ENCODE data around the gene ARHGEF2. TPM values are rescaled to one million over a fixed set of nuclear protein-coding genes. Genes with fewer than 3 reads are reported as not detected.

ARHGEF2 gene
- total RNA-seq, 1 experiment from 2014 or later, result 167 TPM

DNA sequence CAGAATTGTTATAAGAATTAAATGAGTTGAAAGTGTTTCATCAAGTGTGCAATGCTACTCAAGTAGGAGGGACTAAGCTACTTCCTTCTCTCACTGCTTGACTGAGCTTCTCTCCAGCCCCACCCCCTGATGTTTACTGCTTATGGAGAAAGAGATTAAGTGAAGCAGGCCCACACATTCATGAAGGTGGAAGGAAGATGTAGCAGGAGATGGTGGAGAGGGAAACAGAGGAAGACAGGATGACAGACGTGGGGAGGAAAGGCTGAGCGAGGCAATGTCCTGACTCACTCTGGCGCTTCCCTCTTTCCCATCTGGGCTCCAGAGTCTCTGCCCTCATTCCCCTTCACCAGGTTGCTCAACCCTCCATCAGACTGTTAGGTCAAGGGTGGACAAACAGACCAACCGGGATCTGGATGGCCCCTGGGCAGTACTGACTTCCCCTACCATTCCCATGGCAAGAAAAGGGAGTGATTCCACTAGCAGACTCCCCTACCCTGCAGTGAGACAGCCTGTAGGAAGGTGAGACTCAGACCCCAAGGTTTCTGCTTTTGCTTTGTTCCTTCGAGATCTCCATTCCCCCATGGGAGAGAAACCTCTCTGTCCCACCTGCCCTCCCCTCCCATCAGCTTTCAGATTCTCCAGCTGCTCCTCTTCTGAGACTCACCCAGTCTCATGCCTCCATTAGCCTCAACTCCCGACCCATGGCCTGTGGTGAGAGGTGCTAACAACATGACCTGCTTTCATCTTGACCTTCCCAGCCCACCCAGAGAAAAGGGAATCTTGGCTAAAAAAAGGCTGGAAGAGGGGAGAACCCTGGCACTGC, 3.1 kb upstream of the ARHGEF2 start:
- no peak for DNase-seq

DNA sequence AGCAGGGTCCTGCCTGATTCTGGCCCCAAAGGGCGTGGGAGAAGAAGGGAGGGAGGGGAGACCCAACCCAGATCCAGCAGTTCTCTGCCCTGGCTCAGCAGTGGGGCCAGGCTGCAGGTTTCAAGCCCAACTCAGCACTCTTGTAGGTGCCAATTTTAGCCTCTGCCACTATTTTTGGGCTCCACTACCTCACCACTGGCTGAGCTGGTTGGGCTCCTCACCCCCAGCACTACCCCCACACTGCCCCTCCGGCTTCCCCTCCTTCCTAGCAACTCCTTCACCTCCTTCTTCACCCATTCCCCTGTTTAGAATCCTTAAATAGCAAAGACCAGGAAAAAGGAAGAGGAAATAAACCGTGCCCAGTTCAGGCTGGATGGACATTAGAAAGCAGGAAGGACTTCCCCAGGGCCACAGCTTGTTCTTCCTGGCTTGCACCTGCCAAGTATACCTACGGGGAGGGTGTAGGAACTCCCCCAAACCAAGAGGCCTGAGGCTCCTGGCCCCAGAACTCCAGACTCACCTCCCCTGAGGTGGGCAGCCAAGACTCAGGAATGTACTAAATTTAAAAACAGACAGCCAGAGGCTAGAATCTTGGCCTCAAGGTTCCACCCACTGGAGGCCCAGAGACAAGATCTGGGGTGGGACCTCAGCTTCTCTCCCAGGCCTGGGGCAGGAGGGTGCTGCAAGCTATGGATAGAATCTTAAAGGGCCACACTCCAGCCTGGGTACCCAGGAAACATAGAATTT, 1.4 kb upstream of the ARHGEF2 start:
- Histone ChIP-seq H3K4me3 (peak overlapping the region; percentile 97), H3K4me1 (peaks cover 39% of the 10 kb centered on the region), H3K27me3 (no peaks in the 10 kb centered on the region), H3K9me3 (replicated peaks) (no peaks in the 10 kb centered on the region), H3K27ac (peak overlapping the region; percentile 96), H3K36me3 (peaks cover 5% of the 10 kb centered on the region; the same call in 1 of the 2 replicates)
- DNase-seq, result no peak

More for the DNA sequence above, 3.1 kb upstream of the ARHGEF2 start:
- Histone ChIP-seq H3K36me3 (no peaks in the 10 kb centered on the region), H3K27ac (peak overlapping the region; percentile 80), H3K4me1 (peaks cover 29% of the 10 kb centered on the region), H3K9me3 (replicated peaks) (no peaks in the 10 kb centered on the region), H3K4me3 (peak overlapping the region; percentile 52), H3K27me3 (no peaks in the 10 kb centered on the region)

- H3K4me3 ChIP-seq, result peak overlapping the region; percentile 97
- peaks cover 12% of the 10 kb centered on the region; the same call in 1 of the 2 replicates for H3K36me3 ChIP-seq
- no peaks in the 10 kb centered on the region for H3K27me3 ChIP-seq
- DNase-seq, result peak; percentile 52 to 69
- peaks cover 40% of the 10 kb centered on the region for H3K4me1 ChIP-seq
- no peaks in the 10 kb centered on the region for H3K9me3 ChIP-seq (replicated peaks)
- H3K27ac ChIP-seq, result peak overlapping the region; percentile 96
Observed at GRCh38 chr1:155978973-155979429, 654 bp upstream of the ARHGEF2 start.

DNA sequence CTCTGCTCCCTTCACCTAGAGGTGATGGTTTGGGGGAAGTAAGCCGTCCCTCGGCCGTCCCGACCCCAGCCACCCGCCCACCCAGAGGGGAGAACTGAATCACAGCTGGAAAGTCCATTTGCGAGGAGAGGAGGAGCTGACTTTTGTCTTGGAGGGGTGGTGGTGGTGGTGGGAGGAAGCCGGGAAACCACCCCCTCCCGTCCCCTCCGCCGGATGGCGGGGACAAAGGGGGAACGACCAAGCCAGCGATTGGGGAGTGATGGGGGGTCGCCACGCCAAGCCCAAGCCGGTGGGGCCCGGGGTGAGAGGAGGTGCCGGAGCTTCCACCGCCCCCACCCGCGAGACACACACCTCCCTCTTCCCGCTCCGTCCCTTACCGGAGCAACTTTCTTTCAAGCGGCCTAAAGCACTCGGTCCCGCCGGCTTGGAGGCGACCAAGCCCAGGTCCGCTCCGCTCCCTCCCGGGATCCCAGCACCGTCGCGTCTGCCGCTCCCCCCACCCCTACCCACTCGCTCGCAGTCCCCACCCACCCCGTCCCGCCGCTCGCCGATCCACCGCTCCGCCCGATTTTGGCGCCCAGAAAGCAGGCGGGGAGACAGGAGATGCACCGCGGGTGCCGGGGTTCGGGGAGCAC, 540 bp downstream of the ARHGEF2 start:
- H3K4me1 ChIP-seq, result peaks cover 37% of the 10 kb centered on the region

GRCh38 chr1:155976913-155977689, 1.2 kb downstream of the ARHGEF2 start:
- DNase-seq, result peak in 1 of 2 experiments; percentile 31
- Histone ChIP-seq H3K4me1 (peaks cover 31% of the 10 kb centered on the region), H3K27me3 (no peaks in the 10 kb centered on the region), H3K36me3 (peaks cover 17% of the 10 kb centered on the region; the same call in 1 of the 2 replicates), H3K9me3 (replicated peaks) (no peaks in the 10 kb centered on the region), H3K27ac (peak overlapping the region; percentile 96), H3K4me3 (peak overlapping the region; percentile 97)

More for the DNA sequence above, 540 bp downstream of the ARHGEF2 start:
- no peaks in the 10 kb centered on the region for H3K27me3 ChIP-seq
- peak overlapping the region; percentile 97 for H3K4me3 ChIP-seq
- peaks cover 16% of the 10 kb centered on the region; the same call in 1 of the 2 replicates for H3K36me3 ChIP-seq
- H3K27ac ChIP-seq, result peak overlapping the region; percentile 96
- DNase-seq, result peak; percentile 36 to 45
- no peaks in the 10 kb centered on the region for H3K9me3 ChIP-seq (replicated peaks)

- Histone ChIP-seq H3K27ac (peak overlapping the region; percentile 96), H3K9me3 (replicated peaks) (no peaks in the 10 kb centered on the region), H3K4me1 (peaks cover 25% of the 10 kb centered on the region), H3K4me3 (peak overlapping the region; percentile 97), H3K27me3 (no peaks in the 10 kb centered on the region), H3K36me3 (peaks cover 17% of the 10 kb centered on the region; the same call in 1 of the 2 replicates)
- peak; percentile 92 to 95 for DNase-seq
Observed at GRCh38 chr1:155976062-155976912, 2.1 kb downstream of the ARHGEF2 start.

- Histone ChIP-seq H3K9me3 (replicated peaks) (no peaks in the 10 kb centered on the region), H3K4me1 (peaks cover 31% of the 10 kb centered on the region), H3K4me3 (peak overlapping the region; percentile 97), H3K27ac (peak overlapping the region; percentile 96), H3K27me3 (no peaks in the 10 kb centered on the region), H3K36me3 (peaks cover 17% of the 10 kb centered on the region; the same call in 1 of the 2 replicates)
- no peak for DNase-seq
Observed at GRCh38 chr1:155975375-155976061, 2.8 kb downstream of the ARHGEF2 start.

- Histone ChIP-seq H3K4me1 (peaks cover 37% of the 10 kb centered on the region), H3K27ac (peak overlapping the region; percentile 96), H3K27me3 (no peaks in the 10 kb centered on the region), H3K4me3 (peak overlapping the region; percentile 97), H3K9me3 (replicated peaks) (no peaks in the 10 kb centered on the region), H3K36me3 (peaks cover 24% of the 10 kb centered on the region; the same call in 1 of the 2 replicates)
- no peak for DNase-seq
Observed at GRCh38 chr1:155974208-155975115, 3.9 kb downstream of the ARHGEF2 start.

DNA sequence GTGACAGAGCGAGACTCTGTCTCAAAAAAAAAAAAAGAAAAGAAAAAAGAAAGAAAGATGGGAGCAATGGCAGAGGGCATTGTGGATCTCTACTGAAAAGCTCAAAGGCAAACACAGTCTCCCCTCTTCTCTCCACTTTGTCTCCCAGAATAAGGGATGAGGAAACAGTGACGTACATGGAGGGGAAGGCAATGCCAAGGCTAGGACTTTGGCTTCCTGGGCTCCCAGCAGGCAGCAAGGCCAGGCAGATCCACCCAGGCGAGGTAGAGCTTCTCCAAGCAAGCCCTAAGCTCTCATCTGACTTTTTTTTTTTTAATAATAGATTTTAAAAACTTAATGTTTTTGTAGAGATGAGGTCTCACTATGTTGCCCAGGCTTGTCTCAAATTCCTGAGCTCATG, 4.6 kb downstream of the ARHGEF2 start:
- Histone ChIP-seq H3K9me3 (replicated peaks) (no peaks in the 10 kb centered on the region), H3K4me1 (peaks cover 44% of the 10 kb centered on the region), H3K36me3 (peaks cover 24% of the 10 kb centered on the region; the same call in 1 of the 2 replicates), H3K27me3 (no peaks in the 10 kb centered on the region), H3K4me3 (no peak overlapping the region), H3K27ac (no peak overlapping the region)
- no peak for DNase-seq

DNA sequence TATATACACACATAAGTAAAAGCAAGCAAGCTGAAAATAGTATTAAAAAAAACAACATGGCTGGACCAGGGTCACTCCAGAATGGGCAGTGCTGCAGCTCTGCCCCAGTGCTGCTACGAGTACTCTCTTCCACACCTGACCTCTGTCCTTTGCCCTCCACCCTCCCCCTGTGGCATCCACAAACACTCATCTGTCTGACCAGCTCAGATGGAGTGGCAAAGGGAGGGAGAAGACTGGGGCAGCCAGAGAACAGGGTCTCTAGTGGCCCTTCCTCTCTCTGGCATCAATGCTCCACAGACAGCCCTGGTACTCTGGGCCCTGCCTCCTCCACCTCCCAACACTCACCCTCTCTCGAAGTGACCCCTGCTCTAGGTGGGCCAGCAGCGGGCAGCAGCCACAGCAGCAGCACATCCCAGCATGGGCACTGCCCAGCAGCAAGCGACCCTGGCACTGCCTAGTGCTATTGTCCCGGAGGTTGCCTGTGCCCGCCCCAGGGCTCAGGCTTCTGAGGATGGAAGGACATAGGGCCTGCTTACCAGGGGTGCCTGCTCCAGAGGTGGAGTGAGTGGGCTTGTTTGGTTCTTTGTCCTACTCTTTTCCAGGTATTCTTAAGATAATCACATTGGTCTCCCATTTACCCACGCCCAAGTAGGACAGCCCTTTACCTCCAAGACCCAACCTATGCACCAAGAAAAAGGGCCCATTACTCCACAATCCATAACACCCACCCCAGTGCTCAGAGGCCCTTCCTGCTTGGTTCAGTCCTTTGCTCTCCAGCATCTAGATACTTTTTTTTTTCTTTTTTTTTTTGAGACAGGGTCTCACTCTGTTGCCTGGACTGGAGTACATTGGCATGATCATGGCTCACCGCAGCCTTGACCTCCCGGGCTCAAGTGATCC, 6.2 kb downstream of the ARHGEF2 start:
- Histone ChIP-seq H3K9me3 (replicated peaks) (no peaks in the 10 kb centered on the region), H3K36me3 (peaks cover 32% of the 10 kb centered on the region), H3K4me3 (no peak overlapping the region), H3K27ac (no peak overlapping the region), H3K4me1 (peaks cover 57% of the 10 kb centered on the region), H3K27me3 (no peaks in the 10 kb centered on the region)
- no peak for DNase-seq

- H3K36me3 ChIP-seq, result peaks cover 44% of the 10 kb centered on the region
- H3K27me3 ChIP-seq, result no peaks in the 10 kb centered on the region
- H3K4me3 ChIP-seq, result no peak overlapping the region
- DNase-seq, result peak; percentile 81 to 82
- no peaks in the 10 kb centered on the region for H3K9me3 ChIP-seq (replicated peaks)
- H3K4me1 ChIP-seq, result peaks cover 65% of the 10 kb centered on the region
- peak overlapping the region; percentile 91 for H3K27ac ChIP-seq
Observed at GRCh38 chr1:155970531-155971167, 7.7 kb downstream of the ARHGEF2 start.

Data from SJCRH30 (cell line).